Measurements from ENCODE around the gene GALNT18.

DNA sequence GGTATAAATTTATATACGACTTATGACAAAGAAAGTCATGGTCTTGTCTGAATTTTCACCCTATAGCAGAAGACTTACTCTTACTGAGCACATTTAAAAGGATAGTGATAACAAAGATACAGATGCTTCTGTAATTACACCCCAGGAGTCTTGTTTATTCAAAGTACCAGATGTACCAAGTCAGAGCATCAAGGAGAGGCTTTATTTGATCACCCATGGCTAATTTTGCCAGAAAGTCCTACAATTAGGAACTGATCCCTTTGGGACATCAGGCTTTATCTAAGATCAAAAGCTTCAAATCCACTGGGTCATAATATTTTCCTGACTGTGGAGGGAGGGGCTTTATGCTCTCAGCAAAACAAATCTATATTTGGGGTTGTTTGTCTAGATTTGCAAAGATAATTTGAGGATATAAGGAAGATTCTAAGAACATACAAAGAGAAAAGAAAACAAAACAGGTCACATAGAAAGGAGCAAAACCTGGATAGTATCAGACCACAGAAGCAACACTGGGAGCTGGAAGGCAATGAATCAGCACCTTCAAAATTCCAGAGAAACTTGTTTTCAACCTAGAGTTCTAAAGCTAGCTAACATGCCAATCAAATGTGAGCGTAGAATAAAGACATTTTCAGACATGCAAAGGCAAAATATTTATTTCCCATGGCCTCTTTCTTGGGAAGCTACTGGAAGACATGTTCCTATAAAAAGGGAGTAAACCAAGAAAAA, 143.9 kb downstream of the GALNT18 start:
- TF ChIP-seq, protein P1, sequence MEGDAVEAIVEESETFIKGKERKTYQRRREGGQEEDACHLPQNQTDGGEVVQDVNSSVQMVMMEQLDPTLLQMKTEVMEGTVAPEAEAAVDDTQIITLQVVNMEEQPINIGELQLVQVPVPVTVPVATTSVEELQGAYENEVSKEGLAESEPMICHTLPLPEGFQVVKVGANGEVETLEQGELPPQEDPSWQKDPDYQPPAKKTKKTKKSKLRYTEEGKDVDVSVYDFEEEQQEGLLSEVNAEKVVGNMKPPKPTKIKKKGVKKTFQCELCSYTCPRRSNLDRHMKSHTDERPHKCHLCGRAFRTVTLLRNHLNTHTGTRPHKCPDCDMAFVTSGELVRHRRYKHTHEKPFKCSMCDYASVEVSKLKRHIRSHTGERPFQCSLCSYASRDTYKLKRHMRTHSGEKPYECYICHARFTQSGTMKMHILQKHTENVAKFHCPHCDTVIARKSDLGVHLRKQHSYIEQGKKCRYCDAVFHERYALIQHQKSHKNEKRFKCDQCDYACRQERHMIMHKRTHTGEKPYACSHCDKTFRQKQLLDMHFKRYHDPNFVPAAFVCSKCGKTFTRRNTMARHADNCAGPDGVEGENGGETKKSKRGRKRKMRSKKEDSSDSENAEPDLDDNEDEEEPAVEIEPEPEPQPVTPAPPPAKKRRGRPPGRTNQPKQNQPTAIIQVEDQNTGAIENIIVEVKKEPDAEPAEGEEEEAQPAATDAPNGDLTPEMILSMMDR (IDR thresholded peaks at IDR 0.05; ENCODE audit: low read depth, low read length, missing input control), result no peak
- TF ChIP-seq FOXA1 (IDR thresholded peaks at IDR 0.05) (no peak), SP1 (IDR thresholded peaks at IDR 0.05) (no peak), EGR1 (IDR thresholded peaks at IDR 0.05; ENCODE audit: low read depth in 2 of 2) (no peak)
- TF ChIP-seq, protein P2, sequence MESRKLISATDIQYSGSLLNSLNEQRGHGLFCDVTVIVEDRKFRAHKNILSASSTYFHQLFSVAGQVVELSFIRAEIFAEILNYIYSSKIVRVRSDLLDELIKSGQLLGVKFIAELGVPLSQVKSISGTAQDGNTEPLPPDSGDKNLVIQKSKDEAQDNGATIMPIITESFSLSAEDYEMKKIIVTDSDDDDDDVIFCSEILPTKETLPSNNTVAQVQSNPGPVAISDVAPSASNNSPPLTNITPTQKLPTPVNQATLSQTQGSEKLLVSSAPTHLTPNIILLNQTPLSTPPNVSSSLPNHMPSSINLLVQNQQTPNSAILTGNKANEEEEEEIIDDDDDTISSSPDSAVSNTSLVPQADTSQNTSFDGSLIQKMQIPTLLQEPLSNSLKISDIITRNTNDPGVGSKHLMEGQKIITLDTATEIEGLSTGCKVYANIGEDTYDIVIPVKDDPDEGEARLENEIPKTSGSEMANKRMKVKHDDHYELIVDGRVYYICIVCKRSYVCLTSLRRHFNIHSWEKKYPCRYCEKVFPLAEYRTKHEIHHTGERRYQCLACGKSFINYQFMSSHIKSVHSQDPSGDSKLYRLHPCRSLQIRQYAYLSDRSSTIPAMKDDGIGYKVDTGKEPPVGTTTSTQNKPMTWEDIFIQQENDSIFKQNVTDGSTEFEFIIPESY (IDR thresholded peaks at IDR 0.05), result no peak

Measured in liver (tissue), 3 donors.